HL-60 (cell line): ENCODE data around the gene TFE3.

Source experiments
- DNase-seq, 2 experiments: peaks; one replicate each; pipeline ENCODE4 v3.0.0-alpha.2; 2010 to 2020; ENCODE audit warnings: low read depth in 1 of 2, low spot score in 1 of 2
- H3K27ac ChIP-seq: fragments of 250-450 bp; sonication (Bioruptor Pico); replicated peaks from 2 replicates; pipeline ENCODE4 v1.5.1; 2020; ENCODE audit warnings: mild to moderate bottlenecking, moderate library complexity
- H3K27me3 ChIP-seq: fragments of 250-450 bp; sonication (Bioruptor Pico); 2 replicates; pipeline ENCODE4 v1.5.1; 2021; ENCODE audit warnings: mild to moderate bottlenecking, moderate library complexity; ENCODE audit not compliant: insufficient read depth, poor library complexity, severe bottlenecking
- H3K4me3 ChIP-seq: replicated peaks from 2 replicates; pipeline ENCODE4 v1.5.1; 2011; ENCODE audit warnings: mild to moderate bottlenecking, control low read depth, low read length; ENCODE audit not compliant: insufficient read depth
- CTCF ChIP-seq: IDR thresholded peaks from one replicate; pipeline ENCODE4 v1.5.1; 2011; ENCODE audit warnings: low read length, control low read depth, inconsistent platforms; ENCODE audit not compliant: insufficient read depth
- GABPA ChIP-seq: IDR thresholded peaks from 2 replicates; pipeline ENCODE4 v1.6.1; 2012; ENCODE audit warnings: low read depth
- POLR2AphosphoS5 ChIP-seq: IDR thresholded peaks from 2 replicates; pipeline ENCODE4 v1.6.1; 2012; ENCODE audit warnings: low read depth
- REST ChIP-seq: IDR thresholded peaks from 2 replicates; pipeline ENCODE4 v1.6.1; 2012; ENCODE audit warnings: low read depth; ENCODE audit not compliant: insufficient replicate concordance
- SPI1 ChIP-seq: IDR thresholded peaks from 2 replicates; pipeline ENCODE4 v1.6.1; 2012; ENCODE audit warnings: low read depth, mild to moderate bottlenecking, borderline replicate concordance

The TFE3 gene

GRCh38 chrX:49041744-49042580, 1.2 kb downstream of the TFE3 start:
- Histone ChIP-seq H3K27me3 (no peaks in the 10 kb centered on the region), H3K27ac (peak overlapping the region; percentile 86), H3K4me3 (peak overlapping the region; percentile 62)
- no peak for TF ChIP-seq SPI1
- TF ChIP-seq POLR2AphosphoS5: no peak
- TF ChIP-seq GABPA: no peak
- TF ChIP-seq CTCF: no peak
- TF ChIP-seq REST: no peak
- DNase-seq: peak; percentile 8 to 24

- Histone ChIP-seq H3K27me3 (no peaks in the 10 kb centered on the region), H3K27ac (peak overlapping the region; percentile 45), H3K4me3 (no peak overlapping the region)
- DNase-seq: no peak
- no peak for TF ChIP-seq GABPA
- TF ChIP-seq REST: no peak
- TF ChIP-seq SPI1: no peak
- TF ChIP-seq POLR2AphosphoS5: no peak
- no peak for TF ChIP-seq CTCF
These were observed 2.7 kb downstream of the TFE3 start for GRCh38 chrX:49040376-49040955.

GRCh38 chrX:49039598-49040375, 3.4 kb downstream of the TFE3 start:
- DNase-seq: peak; percentile 91 to 92
- H3K27me3 ChIP-seq: no peaks in the 10 kb centered on the region
- no peak overlapping the region for H3K4me3 ChIP-seq
- peak overlapping the region; percentile 45 for H3K27ac ChIP-seq
- TF ChIP-seq SPI1: peak; percentile 20; the same call in 1 of the 2 replicates
- no peak for TF ChIP-seq CTCF
